Mesendoderm (in vitro differentiated cells): ENCODE data around the gene ARFGAP3.
A peak's percentile ranks its signal among the peaks of the same experiment; 100 is the strongest.

Experiments used
- DNase-seq: peaks from one replicate; pipeline ENCODE4 v3.0.0; 2013
- H2AK5ac ChIP-seq: 2 replicates; pipeline ENCODE4 v1.6.1; 2013; ENCODE audit warnings: low read length, inconsistent platforms
- H2BK120ac ChIP-seq: 2 replicates; pipeline ENCODE4 v1.6.1; 2013; ENCODE audit warnings: low read depth, mild to moderate bottlenecking, low read length, moderate library complexity, mixed read lengths
- H2BK15ac ChIP-seq: replicated peaks from 2 replicates; pipeline ENCODE4 v1.6.1; 2013; ENCODE audit warnings: low read depth, mild to moderate bottlenecking, moderate library complexity
- H2BK5ac ChIP-seq: 2 replicates; pipeline ENCODE4 v1.6.1; 2013; ENCODE audit warnings: low read length, inconsistent platforms
- H3K18ac ChIP-seq: 2 replicates; pipeline ENCODE4 v1.6.1; 2013; ENCODE audit warnings: mild to moderate bottlenecking, low read length, mixed read lengths
- H3K23ac ChIP-seq: one replicate; pipeline ENCODE4 v1.6.1; 2013; ENCODE audit warnings: low read length
- H3K27ac ChIP-seq: 2 replicates; pipeline ENCODE4 v1.5.1; 2013; ENCODE audit warnings: low read depth, mild to moderate bottlenecking, inconsistent platforms, low read length, moderate library complexity
- H3K27me3 ChIP-seq: 2 replicates; pipeline ENCODE4 v1.6.1; 2013; ENCODE audit warnings: low read length, control low read depth, mild to moderate bottlenecking, inconsistent platforms; ENCODE audit not compliant: insufficient read depth, poor library complexity
- H3K36me3 ChIP-seq: 2 replicates; pipeline ENCODE4 v1.6.1; 2013; ENCODE audit warnings: low read length, inconsistent platforms; ENCODE audit not compliant: control insufficient read depth, insufficient read depth
- H3K4ac ChIP-seq: one replicate; pipeline ENCODE4 v1.6.1; 2013; ENCODE audit warnings: low read depth, mild to moderate bottlenecking, low read length, moderate library complexity
- H3K4me1 ChIP-seq: 2 replicates; pipeline ENCODE4 v1.6.1; 2013; ENCODE audit warnings: low read depth, low read length, inconsistent platforms; ENCODE audit not compliant: control insufficient read depth
- H3K4me2 ChIP-seq: 2 replicates; pipeline ENCODE4 v1.6.1; 2013; ENCODE audit warnings: low read length
- H3K4me3 ChIP-seq: 2 replicates; pipeline ENCODE4 v1.5.1; 2013; ENCODE audit warnings: mild to moderate bottlenecking, low read length
- H3K56ac ChIP-seq: one replicate; pipeline ENCODE4 v1.6.1; 2013; ENCODE audit warnings: low read length
- H3K79me1 ChIP-seq: 2 replicates; pipeline ENCODE4 v1.6.1; 2013; ENCODE audit warnings: low read length, inconsistent platforms
- H3K79me2 ChIP-seq: 2 replicates; pipeline ENCODE4 v1.6.1; 2013; ENCODE audit warnings: mild to moderate bottlenecking, low read length; ENCODE audit not compliant: control insufficient read depth, insufficient read depth
- H3K9ac ChIP-seq: 2 replicates; pipeline ENCODE4 v1.6.1; 2013; ENCODE audit warnings: low read length, inconsistent platforms
- H4K5ac ChIP-seq: one replicate; pipeline ENCODE4 v1.6.1; 2013; ENCODE audit warnings: low read length
- H4K8ac ChIP-seq: one replicate; pipeline ENCODE4 v1.6.1; 2013; ENCODE audit warnings: low read depth, mild to moderate bottlenecking, control low read depth, low read length, moderate library complexity
- WGBS: extraction: QIAGEN DNeasy Blood & Tissue Kit; methylation state at CpG from one replicate; pipeline ENCODE4 v1.1.7; 2013; ENCODE audit warnings: low lambda C conversion rate, missing lambda C conversion rate; ENCODE audit not compliant: insufficient coverage; ENCODE audit errors: extremely low coverage; 5-methylcytosine and 5-hydroxymethylcytosine counted together

Gene ARFGAP3

GRCh38 chr22:42780070-42780540, 77.0 kb downstream of the ARFGAP3 start:
- H2BK15ac ChIP-seq: no peak overlapping the region
- DNase-seq: peak; percentile 99
- H3K9ac ChIP-seq: no peak overlapping the region

GRCh38 chr22:42777126-42777525, 79.9 kb downstream of the ARFGAP3 start:
- Histone ChIP-seq H3K79me2 (no peaks in the 10 kb centered on the region), H3K79me1 (no peaks in the 10 kb centered on the region), H4K5ac (no peak overlapping the region), H2BK15ac (no peak overlapping the region), H3K36me3 (no peaks in the 10 kb centered on the region), H3K4me2 (no peak overlapping the region), H2BK120ac (no peak overlapping the region), H3K23ac (no peak overlapping the region), H3K4me1 (no peaks in the 10 kb centered on the region), H3K9ac (no peak overlapping the region), H4K8ac (no peak overlapping the region), H3K27me3 (no peaks in the 10 kb centered on the region), H3K4me3 (no peak overlapping the region), H2BK5ac (no peak overlapping the region), H3K18ac (no peak overlapping the region), H3K27ac (no peak overlapping the region), H3K4ac (no peak overlapping the region), H3K56ac (no peak overlapping the region), H2AK5ac (no peak overlapping the region)
- no peak for DNase-seq
- no CpG with 5 or more reads among the region's 12 CpGs for WGBS

More at GRCh38 chr22:42780070-42780540, 77.0 kb downstream of the ARFGAP3 start:
- no peak overlapping the region for H2BK5ac ChIP-seq
- H3K79me1 ChIP-seq: no peaks in the 10 kb centered on the region
- no peak overlapping the region for H4K5ac ChIP-seq
- no peaks in the 10 kb centered on the region for H3K4me1 ChIP-seq
- no peak overlapping the region for H3K4ac ChIP-seq
- H3K79me2 ChIP-seq: no peaks in the 10 kb centered on the region
- H3K27ac ChIP-seq: no peak overlapping the region
- WGBS: no CpG with 5 or more reads among the region's 6 CpGs
- H2BK120ac ChIP-seq: no peak overlapping the region
- H3K18ac ChIP-seq: no peak overlapping the region
- no peak overlapping the region for H4K8ac ChIP-seq
- H3K27me3 ChIP-seq: no peaks in the 10 kb centered on the region
- no peak overlapping the region for H2AK5ac ChIP-seq
- no peak overlapping the region for H3K4me3 ChIP-seq
- no peaks in the 10 kb centered on the region for H3K36me3 ChIP-seq
- H3K4me2 ChIP-seq: no peak overlapping the region
- H3K23ac ChIP-seq: no peak overlapping the region
- H3K56ac ChIP-seq: no peak overlapping the region

GRCh38 chr22:42773167-42773566, 83.9 kb downstream of the ARFGAP3 start:
- no peak overlapping the region for H3K9ac ChIP-seq
- no peaks in the 10 kb centered on the region for H3K79me1 ChIP-seq
- H3K27me3 ChIP-seq: no peaks in the 10 kb centered on the region
- no CpG with 5 or more reads among the region's 14 CpGs for WGBS
- H2BK120ac ChIP-seq: no peak overlapping the region
- H3K4me2 ChIP-seq: no peak overlapping the region
- peak overlapping the region; percentile 60 for H3K56ac ChIP-seq
- DNase-seq: peak; percentile 89
- no peak overlapping the region for H3K18ac ChIP-seq
- no peak overlapping the region for H4K5ac ChIP-seq
- no peak overlapping the region for H2BK15ac ChIP-seq
- no peaks in the 10 kb centered on the region for H3K4me1 ChIP-seq
- no peak overlapping the region for H2BK5ac ChIP-seq
- no peaks in the 10 kb centered on the region for H3K79me2 ChIP-seq
- no peak overlapping the region for H2AK5ac ChIP-seq
- no peak overlapping the region for H4K8ac ChIP-seq
- H3K36me3 ChIP-seq: no peaks in the 10 kb centered on the region
- H3K27ac ChIP-seq: no peak overlapping the region
- H3K4ac ChIP-seq: no peak overlapping the region
- H3K4me3 ChIP-seq: no peak overlapping the region
- no peak overlapping the region for H3K23ac ChIP-seq

GRCh38 chr22:42772647-42773046, 84.4 kb downstream of the ARFGAP3 start:
- no peak overlapping the region for H2BK5ac ChIP-seq
- H3K36me3 ChIP-seq: no peaks in the 10 kb centered on the region
- no peaks in the 10 kb centered on the region for H3K27me3 ChIP-seq
- no peak overlapping the region for H3K23ac ChIP-seq
- no peak overlapping the region for H2AK5ac ChIP-seq
- H3K4me2 ChIP-seq: no peak overlapping the region
- H2BK120ac ChIP-seq: no peak overlapping the region
- H3K4me3 ChIP-seq: no peak overlapping the region
- peak overlapping the region; percentile 60 for H3K56ac ChIP-seq
- H3K9ac ChIP-seq: no peak overlapping the region
- no peak overlapping the region for H2BK15ac ChIP-seq
- no peak overlapping the region for H3K27ac ChIP-seq
- H3K4me1 ChIP-seq: no peaks in the 10 kb centered on the region
- H3K79me2 ChIP-seq: no peaks in the 10 kb centered on the region
- no peak for DNase-seq
- no peak overlapping the region for H4K5ac ChIP-seq
- H4K8ac ChIP-seq: no peak overlapping the region
- H3K79me1 ChIP-seq: no peaks in the 10 kb centered on the region
- H3K18ac ChIP-seq: no peak overlapping the region
- no CpG with 5 or more reads among the region's 3 CpGs for WGBS
- no peak overlapping the region for H3K4ac ChIP-seq

GRCh38 chr22:42770941-42771647, 86.0 kb downstream of the ARFGAP3 start:
- Histone ChIP-seq H3K56ac (no peak overlapping the region), H3K79me1 (no peaks in the 10 kb centered on the region), H4K8ac (no peak overlapping the region), H3K23ac (no peak overlapping the region), H4K5ac (no peak overlapping the region), H2AK5ac (no peak overlapping the region), H2BK5ac (no peak overlapping the region), H3K79me2 (no peaks in the 10 kb centered on the region), H3K27ac (no peak overlapping the region), H3K27me3 (no peaks in the 10 kb centered on the region), H3K18ac (no peak overlapping the region), H3K4me1 (no peaks in the 10 kb centered on the region), H3K36me3 (no peaks in the 10 kb centered on the region), H3K4ac (no peak overlapping the region), H3K4me2 (no peak overlapping the region), H3K4me3 (no peak overlapping the region), H2BK120ac (no peak overlapping the region), H3K9ac (no peak overlapping the region), H2BK15ac (no peak overlapping the region)
- 100% methylated on average over 1 of the region's 15 CpGs for WGBS
- no peak for DNase-seq

GRCh38 chr22:42770448-42770726, 86.7 kb downstream of the ARFGAP3 start:
- WGBS: no CpG with 5 or more reads among the region's 4 CpGs
- no peak for DNase-seq
- Histone ChIP-seq H4K8ac (no peak overlapping the region), H2BK5ac (no peak overlapping the region), H3K18ac (no peak overlapping the region), H3K27ac (no peak overlapping the region), H2BK15ac (no peak overlapping the region), H3K79me1 (no peaks in the 10 kb centered on the region), H3K4ac (no peak overlapping the region), H3K4me2 (no peak overlapping the region), H4K5ac (no peak overlapping the region), H2AK5ac (no peak overlapping the region), H3K4me3 (no peak overlapping the region), H3K9ac (no peak overlapping the region), H2BK120ac (no peak overlapping the region), H3K4me1 (no peaks in the 10 kb centered on the region), H3K56ac (no peak overlapping the region), H3K27me3 (no peaks in the 10 kb centered on the region), H3K79me2 (no peaks in the 10 kb centered on the region), H3K23ac (no peak overlapping the region), H3K36me3 (no peaks in the 10 kb centered on the region)
